Common myeloid progenitor, CD34-positive (primary cell): ENCODE results near the gene ACOT8. TPM values are rescaled to one million over a fixed set of nuclear protein-coding genes. Genes with fewer than 3 reads are reported as not detected.
A peak's percentile ranks its signal among the peaks of the same experiment; 100 is the strongest.
"Not testable (repeated sequence)": the region's sequence is repeated elsewhere in the genome, so short reads cannot be mapped to it uniquely, and the experiment has no call there.

Experiments
- CTCF ChIA-PET: fragments of 350-600 bp; sonication (Branson Sonifier 250); formaldehyde crosslinking; loops from one replicate; lab custom pipeline; 2021; ENCODE audit warnings: antibody characterized with exemption; lab: Charles Lee
- POLR2A ChIA-PET: fragments of 350-600 bp; sonication (Branson Sonifier 250); formaldehyde crosslinking; loops from one replicate; lab custom pipeline; 2021; ENCODE audit warnings: antibody characterized with exemption; lab: Charles Lee
- DNase-seq, 3 donors: peaks; one replicate each; pipeline versions ENCODE4 v3.0.0 to v3.0.0-alpha.2; 2013
- H3K27ac ChIP-seq, 2 experiments: 1 replicate in 1 of 2; 2 replicates in 1 of 2; pipeline ENCODE4 v1.7.0; 2013; ENCODE audit warnings: inconsistent platforms in 2 of 2, low read length in 2 of 2, mild to moderate bottlenecking in 2 of 2, low read depth in 1 of 2, moderate library complexity in 1 of 2; ENCODE audit not compliant: severe bottlenecking in 2 of 2, insufficient read depth in 1 of 2, poor library complexity in 1 of 2
- H3K27me3 ChIP-seq, 5 experiments: replicated peaks in 2 of 5; 1 replicate in 3 of 5; 2 replicates in 2 of 5; pipeline versions ENCODE4 v1.6.1 to v1.7.0; 2013; ENCODE audit warnings: low read length in 4 of 5, mild to moderate bottlenecking in 2 of 5, moderate library complexity in 2 of 5, inconsistent platforms in 1 of 5; ENCODE audit not compliant: insufficient read depth in 5 of 5, control insufficient read depth in 4 of 5
- H3K36me3 ChIP-seq, 4 experiments: 1 replicate in 2 of 4; 2 replicates in 2 of 4; pipeline versions ENCODE4 v1.6.1 to v1.7.0; 2013; ENCODE audit warnings: low read length in 3 of 4, control low read depth in 1 of 4, mild to moderate bottlenecking in 1 of 4; ENCODE audit not compliant: control insufficient read depth in 4 of 4, insufficient read depth in 4 of 4
- H3K4me1 ChIP-seq, 4 experiments: 1 replicate in 3 of 4; 2 replicates in 1 of 4; pipeline versions ENCODE4 v1.6.1 to v1.7.1; 2013; ENCODE audit warnings: low read length in 3 of 4, mild to moderate bottlenecking in 3 of 4, control low read depth in 1 of 4, inconsistent platforms in 1 of 4, moderate library complexity in 1 of 4; ENCODE audit not compliant: control insufficient read depth in 4 of 4, insufficient read depth in 4 of 4; ENCODE audit errors: control extremely low read depth in 1 of 4
- H3K4me3 ChIP-seq, 7 experiments: 1 replicate in 4 of 7; 2 replicates in 3 of 7; pipeline versions ENCODE4 v1.5.1 to v1.7.0; 2013; ENCODE audit warnings: mild to moderate bottlenecking in 7 of 7, low read length in 6 of 7, moderate library complexity in 6 of 7, inconsistent platforms in 2 of 7, low read depth in 2 of 7, control low read depth in 1 of 7; ENCODE audit not compliant: insufficient read depth in 4 of 7, control insufficient read depth in 1 of 7; ENCODE audit errors: extremely low read depth in 1 of 7
- H3K9me3 ChIP-seq, 5 experiments: 1 replicate in 4 of 5; 2 replicates in 1 of 5; pipeline versions ENCODE4 v1.6.1 to v1.7.1; 2013; ENCODE audit warnings: low read length in 4 of 5, mild to moderate bottlenecking in 2 of 5, inconsistent platforms in 1 of 5, low read depth in 1 of 5, moderate library complexity in 1 of 5; ENCODE audit not compliant: control insufficient read depth in 4 of 5, insufficient read depth in 2 of 5; ENCODE audit errors: control extremely low read depth in 1 of 5
- WGBS: methylation state at CpG from one replicate; pipeline ENCODE4 v1.1.5; 2013; ENCODE audit not compliant: insufficient coverage; 5-methylcytosine and 5-hydroxymethylcytosine counted together
- polyA plus RNA-seq: library from polyadenylated mRNA; unstranded; fragments of 120-200 nt; gene quantifications from one replicate; pipeline ENCODE4 v1.2.1, GENCODE V29; 2013

Gene ACOT8
- polyA plus RNA-seq = 20.4 TPM

GRCh38 chr20:45857114-45857881 lies at the start of gene ACOT8, which contains the start of gene ZSWIM3:
ACOT8 (minus strand) TSS chr20:45857392; CDS start chr20:45857315, 77 bp downstream.
ZSWIM3 (plus strand) TSS chr20:45857614; CDS start chr20:45857826, 212 bp downstream.
- H3K9me3 ChIP-seq = no peaks in the 10 kb centered on the region
- H3K36me3 ChIP-seq = peaks cover 0 to 13% (median 10%) of the 10 kb centered on the region in 4 experiments
- peak; percentile 100 for DNase-seq
- peaks cover 2 to 26% (median 24%) of the 10 kb centered on the region in 4 experiments for H3K4me1 ChIP-seq
- 0% methylated on average over 31 of the region's 36 CpGs for WGBS
- H3K27ac ChIP-seq = peak within 1 kb of the TSS; percentile 75 to 89
- H3K27me3 ChIP-seq = no peaks in the 10 kb centered on the region
- peak within 1 kb of the TSS; percentile 55 to 98 (median 93) for H3K4me3 ChIP-seq
- ChIA-PET CTCF (interaction anchor here (0.8 to 1.4 kb wide), 5 partner anchors 11 to 104 kb away, joined by 3 to 4 read pairs (median 3); partner anchors contain the start of genes CTSA and NEURL2), POLR2A (interaction anchor here (0.6 to 0.7 kb wide), 4 partner anchors 13 to 457 kb away, joined by 3 to 4 read pairs (median 3); no protein-coding TSS in a partner anchor)

- 100% methylated on average over 8 of the region's 8 CpGs for WGBS
- Histone ChIP-seq H3K36me3 (peaks cover 0 to 16% (median 6%) of the 10 kb centered on the region in 4 experiments), H3K9me3 (no peaks in the 10 kb centered on the region), H3K27me3 (no peaks in the 10 kb centered on the region), H3K4me1 (peaks cover 0 to 18% (median 9%) of the 10 kb centered on the region in 4 experiments), H3K27ac (no peak overlapping the region), H3K4me3 (no peak overlapping the region)
- ChIA-PET POLR2A (interaction anchor here (0.8 kb wide), 1 partner anchor 24 kb away, joined by 3 read pairs; no protein-coding TSS in a partner anchor), CTCF (interaction anchor here (0.9 to 2.8 kb wide), 6 partner anchors 13 to 83 kb away, joined by 3 to 16 read pairs (median 4); partner anchors contain the start of genes CTSA, NEURL2 and PCIF1)
- DNase-seq = no peak
These were observed 48.4 kb upstream of the ACOT8 start for GRCh38 chr20:45905505-45906079.

GRCh38 chr20:45904583-45905504 lies 47.7 kb upstream of the ACOT8 start:
- no peak for DNase-seq
- no peak overlapping the region for H3K4me3 ChIP-seq
- WGBS = 88% methylated on average over 9 of the region's 16 CpGs

GRCh38 chr20:45902199-45902701 lies 45.1 kb upstream of the ACOT8 start:
- peaks cover 2 to 38% (median 24%) of the 10 kb centered on the region in 4 experiments for H3K36me3 ChIP-seq
- ChIA-PET POLR2A (no interaction called here), CTCF (interaction anchor here (1.3 to 2.7 kb wide), 2 partner anchors 11 to 103 kb away, joined by 3 to 11 read pairs; partner anchors contain the start of genes CTSA and NEURL2)
- no peaks in the 10 kb centered on the region for H3K27me3 ChIP-seq
- no peaks in the 10 kb centered on the region for H3K9me3 ChIP-seq
- no peak overlapping the region for H3K27ac ChIP-seq
- 97% methylated on average over 14 of the region's 14 CpGs for WGBS
- no peak overlapping the region for H3K4me3 ChIP-seq
- DNase-seq = no peak
- peaks cover 0 to 8% (median 1%) of the 10 kb centered on the region in 4 experiments for H3K4me1 ChIP-seq

More at GRCh38 chr20:45904583-45905504, 47.7 kb upstream of the ACOT8 start:
- peaks cover 0 to 17% (median 7%) of the 10 kb centered on the region in 4 experiments for H3K36me3 ChIP-seq
- H3K9me3 ChIP-seq = no peaks in the 10 kb centered on the region
- CTCF ChIA-PET = interaction anchor here (0.9 to 2.8 kb wide), 6 partner anchors 12 to 82 kb away, joined by 3 to 16 read pairs (median 4); partner anchors contain the start of genes CTSA, NEURL2 and PCIF1
- no peaks in the 10 kb centered on the region for H3K27me3 ChIP-seq
- POLR2A ChIA-PET = interaction anchor here (0.8 kb wide), 1 partner anchor 23 kb away, joined by 3 read pairs; no protein-coding TSS in a partner anchor
- H3K4me1 ChIP-seq = peaks cover 0 to 11% (median 3%) of the 10 kb centered on the region in 4 experiments
- no peak overlapping the region for H3K27ac ChIP-seq

- H3K27ac ChIP-seq, H3K27me3 ChIP-seq, H3K4me3 ChIP-seq, DNase-seq, POLR2A ChIA-PET, H3K9me3 ChIP-seq, H3K4me1 ChIP-seq: not testable (repeated sequence)
- peaks cover 3 to 44% (median 29%) of the 10 kb centered on the region in 4 experiments for H3K36me3 ChIP-seq
- CTCF ChIA-PET = interaction anchor here (2.7 kb wide), 1 partner anchor 10 kb away, joined by 11 read pairs; the partner anchor contains the start of genes CTSA and NEURL2
- WGBS = 100% methylated on average over 3 of the region's 6 CpGs
These were observed 44.1 kb upstream of the ACOT8 start for GRCh38 chr20:45901332-45901731.
